PC-9 (cell line): ENCODE measurements around the gene SLC13A4. TPM values are rescaled to one million over a fixed set of nuclear protein-coding genes. Genes with fewer than 3 reads are reported as not detected.

Experiments used
- BruUV-seq: library from RNA; stranded (reverse); fragments of 400-500 nt; replicated peaks from 2 replicates; lab custom pipeline; 2021; lab: Mats Ljungman, UMichigan
- CTCF ChIA-PET: fragments of 300-600 bp; sonication (Branson Sonifier 250); formaldehyde crosslinking; loops from one replicate; lab custom pipeline; 2022; ENCODE audit warnings: antibody characterized with exemption; lab: Charles Lee
- POLR2A ChIA-PET: fragments of 300-600 bp; sonication (Branson Sonifier 250); formaldehyde crosslinking; loops from one replicate; lab custom pipeline; 2022; ENCODE audit warnings: antibody characterized with exemption; ENCODE audit not compliant: unreplicated experiment; lab: Charles Lee
- DNase-seq, 2 experiments: peaks; one replicate each; pipeline versions ENCODE4 v3.0.0 to v3.0.0-alpha.2; 2015 to 2022; ENCODE audit warnings: mixed read lengths in 1 of 2
- H2AFZ ChIP-seq: fragments of 200-600 bp; sonication (generic); 2 replicates; pipeline ENCODE4 v1.8.1; 2017; ENCODE audit warnings: antibody characterized with exemption
- H3F3A ChIP-seq: fragments of 200-600 bp; sonication (generic); 2 replicates; pipeline ENCODE4 v1.8.1; 2017; ENCODE audit warnings: antibody characterized with exemption, mild to moderate bottlenecking, low read depth; ENCODE audit not compliant: insufficient read depth
- H3K27ac ChIP-seq: fragments of 200-600 bp; sonication (generic); 2 replicates; pipeline ENCODE4 v1.6.1; 2016; ENCODE audit warnings: mixed run types
- H3K27me3 ChIP-seq: fragments of 200-600 bp; sonication (generic); 2 replicates; pipeline ENCODE4 v1.6.1; 2016; ENCODE audit warnings: low read depth, mixed run types; ENCODE audit not compliant: insufficient read depth
- H3K36me3 ChIP-seq: fragments of 200-600 bp; sonication (generic); 2 replicates; pipeline ENCODE4 v1.6.1; 2016; ENCODE audit warnings: low read depth, mixed run types
- H3K4me1 ChIP-seq: fragments of 200-600 bp; sonication (generic); replicated peaks from 2 replicates; pipeline ENCODE4 v1.6.1; 2016; ENCODE audit warnings: mixed run types; ENCODE audit not compliant: insufficient read depth
- H3K4me2 ChIP-seq: fragments of 200-600 bp; sonication (generic); 2 replicates; pipeline ENCODE4 v1.6.1; 2017; ENCODE audit warnings: mixed run types
- H3K4me3 ChIP-seq: fragments of 200-600 bp; sonication (generic); 2 replicates; pipeline ENCODE4 v1.6.1; 2016; ENCODE audit warnings: mixed run types
- H3K79me2 ChIP-seq: fragments of 200-600 bp; sonication (generic); 2 replicates; pipeline ENCODE4 v1.6.1; 2017; ENCODE audit warnings: low read depth, mixed run types
- H3K9me2 ChIP-seq: fragments of 200-600 bp; sonication (generic); 2 replicates; pipeline ENCODE4 v1.8.1; 2017; ENCODE audit warnings: mild to moderate bottlenecking; ENCODE audit not compliant: insufficient read depth
- H3K9me3 ChIP-seq: fragments of 200-600 bp; sonication (generic); 2 replicates; pipeline ENCODE4 v1.8.1; 2016; ENCODE audit warnings: low read depth; ENCODE audit not compliant: insufficient read depth
- H4K20me1 ChIP-seq: fragments of 200-600 bp; sonication (generic); 2 replicates; pipeline ENCODE4 v1.8.1; 2017; ENCODE audit not compliant: insufficient read depth
- CTCF ChIP-seq: fragments of 200-600 bp; sonication (generic); conservative IDR thresholded peaks from 2 replicates; pipeline ENCODE4 v1.6.1; 2017; ENCODE audit warnings: mixed run types, antibody characterized with exemption, mild to moderate bottlenecking, moderate library complexity
- EZH2 ChIP-seq: fragments of 200-600 bp; sonication (generic); IDR thresholded peaks from 2 replicates; pipeline ENCODE4 v1.8.0; 2017; ENCODE audit warnings: antibody characterized with exemption, low read depth
- intact Hi-C: fragments of 100-400 bp; cut with micrococcal nuclease; formaldehyde crosslinking; loops from one replicate; pipeline ENCODE4 v1.10.0; 2022; ENCODE audit not compliant: unreplicated experiment
- total RNA-seq: library from RNA; stranded (reverse); gene quantifications from 2 replicates; pipeline ENCODE4 v1.2.3, GENCODE V29; 2021

SLC13A4 gene
- total RNA-seq, 1 experiment from 2014 or later, result not detected

- DNase-seq, result peak in 1 of 2 experiments; percentile 81
- peak overlapping the region; percentile 17; the same call in 1 of the 2 replicates for H3K4me2 ChIP-seq
- no peaks in the 10 kb centered on the region for H3K79me2 ChIP-seq
- H3K36me3 ChIP-seq, result no peaks in the 10 kb centered on the region
- BruUV-seq, result no TSS peak
- H3K27ac ChIP-seq, result no peak overlapping the region
- no peaks in the 10 kb centered on the region for H4K20me1 ChIP-seq
- peaks cover 12% of the 10 kb centered on the region; the same call in 1 of the 2 replicates for H3K4me1 ChIP-seq
- ChIA-PET POLR2A (no interaction called here), CTCF (no interaction called here)
- intact Hi-C loops, result no loop called here
- peaks cover 7% of the 10 kb centered on the region; the same call in 1 of the 2 replicates for H3F3A ChIP-seq
- H3K9me2 ChIP-seq, result no peaks in the 10 kb centered on the region
- no peak for TF ChIP-seq EZH2
- TF ChIP-seq CTCF, result no peak
- H2AFZ ChIP-seq, result no peak overlapping the region
- no peaks in the 10 kb centered on the region for H3K9me3 ChIP-seq
- H3K27me3 ChIP-seq, result no peaks in the 10 kb centered on the region
- H3K4me3 ChIP-seq, result no peak overlapping the region
Measured at GRCh38 chr7:135759532-135759931, 31.5 kb upstream of the SLC13A4 start.

GRCh38 chr7:135758531-135758932, 30.5 kb upstream of the SLC13A4 start:
- BruUV-seq, result no TSS peak

GRCh38 chr7:135757719-135758411, 29.9 kb upstream of the SLC13A4 start:
- intact Hi-C loops, result no loop called here
- no peak for TF ChIP-seq EZH2
- no peak for TF ChIP-seq CTCF
- Histone ChIP-seq H3K9me3 (no peaks in the 10 kb centered on the region), H3K4me1 (peaks cover 12% of the 10 kb centered on the region; the same call in 1 of the 2 replicates), H4K20me1 (no peaks in the 10 kb centered on the region), H3K27ac (no peak overlapping the region), H3K79me2 (no peaks in the 10 kb centered on the region), H3K4me2 (no peak overlapping the region), H3K36me3 (no peaks in the 10 kb centered on the region), H2AFZ (no peak overlapping the region), H3K27me3 (no peaks in the 10 kb centered on the region), H3K4me3 (no peak overlapping the region), H3F3A (0 out of 2 replicates have a peak, but pooled peaks cover 3% of the 10 kb centered on the region), H3K9me2 (no peaks in the 10 kb centered on the region)
- no peak for DNase-seq
- ChIA-PET CTCF (no interaction called here), POLR2A (no interaction called here)
- BruUV-seq, result no TSS peak

More at GRCh38 chr7:135758531-135758932, 30.5 kb upstream of the SLC13A4 start:
- no peak for TF ChIP-seq CTCF
- TF ChIP-seq EZH2, result no peak
- no peak overlapping the region for H3K4me3 ChIP-seq
- no peaks in the 10 kb centered on the region for H4K20me1 ChIP-seq
- H3K9me3 ChIP-seq, result no peaks in the 10 kb centered on the region
- H3K79me2 ChIP-seq, result no peaks in the 10 kb centered on the region
- H3K27ac ChIP-seq, result no peak overlapping the region
- peaks cover 7% of the 10 kb centered on the region; the same call in 1 of the 2 replicates for H3F3A ChIP-seq
- H3K9me2 ChIP-seq, result no peaks in the 10 kb centered on the region
- no peaks in the 10 kb centered on the region for H3K27me3 ChIP-seq
- H3K36me3 ChIP-seq, result no peaks in the 10 kb centered on the region
- no peak for DNase-seq
- intact Hi-C loops, result no loop called here
- ChIA-PET CTCF (no interaction called here), POLR2A (no interaction called here)
- H2AFZ ChIP-seq, result no peak overlapping the region
- peaks cover 12% of the 10 kb centered on the region; the same call in 1 of the 2 replicates for H3K4me1 ChIP-seq
- H3K4me2 ChIP-seq, result no peak overlapping the region
